GM21529 (cell line): Measurements from ENCODE around the gene TCAF2.
"Not testable (repeated sequence)": the region's sequence is repeated elsewhere in the genome, so short reads cannot be mapped to it uniquely, and the experiment has no call there.

ENCODE experiments used
- ATAC-seq: cut with Tn5 transposase; IDR thresholded peaks from one replicate; pipeline ENCODE4 v1.9.1; 2021; ENCODE audit not compliant: unreplicated experiment

TCAF2 gene

GRCh38 chr7:143620646-143621045 lies at the start of gene TCAF2:
TSS of gene TCAF2 (plus strand) at chr7:143620974.
- peak; percentile 76 for ATAC-seq

GRCh38 chr7:143571501-143571900 lies 49.3 kb upstream of the TCAF2 start, which contains the start of gene CTAGE15:
TSS of gene CTAGE15 (plus strand) at chr7:143571801. CDS start at chr7:143571818, 17 bp downstream.
- not testable (repeated sequence) for ATAC-seq

GRCh38 chr7:143588183-143588582 lies 32.6 kb upstream of the TCAF2 start:
- not testable (repeated sequence) for ATAC-seq

GRCh38 chr7:143589897-143590296 lies 30.9 kb upstream of the TCAF2 start:
- ATAC-seq, result not testable (repeated sequence)

- not testable (repeated sequence) for ATAC-seq
These were observed 22.7 kb upstream of the TCAF2 start for GRCh38 chr7:143598086-143598485.

- ATAC-seq, result not testable (repeated sequence)
These were observed 17.2 kb upstream of the TCAF2 start for GRCh38 chr7:143603549-143603948.

GRCh38 chr7:143606088-143606487 lies 14.7 kb upstream of the TCAF2 start:
- ATAC-seq, result not testable (repeated sequence)

GRCh38 chr7:143615545-143615944 lies 5.2 kb upstream of the TCAF2 start:
- not testable (repeated sequence) for ATAC-seq

- not testable (repeated sequence) for ATAC-seq
These were observed 3.6 kb upstream of the TCAF2 start for GRCh38 chr7:143617204-143617603.

- peak; percentile 25 for ATAC-seq
These were observed 716 bp upstream of the TCAF2 start for GRCh38 chr7:143620058-143620457.

- peak; percentile 40 for ATAC-seq
These were observed 401 bp downstream of the TCAF2 start for GRCh38 chr7:143621175-143621574.

- ATAC-seq, result peak; percentile 23
These were observed 1.4 kb downstream of the TCAF2 start for GRCh38 chr7:143622130-143622529.

GRCh38 chr7:143630653-143631052 lies 9.9 kb downstream of the TCAF2 start:
- ATAC-seq, result not testable (repeated sequence)

GRCh38 chr7:143632506-143632905 lies 11.7 kb downstream of the TCAF2 start:
- ATAC-seq, result not testable (repeated sequence)

GRCh38 chr7:143633013-143633618 lies 12.3 kb downstream of the TCAF2 start:
- not testable (repeated sequence) for ATAC-seq

- ATAC-seq, result not testable (repeated sequence)
These were observed 14.8 kb downstream of the TCAF2 start for GRCh38 chr7:143635364-143636240.

GRCh38 chr7:143639372-143639771 lies 18.6 kb downstream of the TCAF2 start:
- peak; percentile 79 for ATAC-seq

- ATAC-seq, result not testable (repeated sequence)
These were observed 19.9 kb downstream of the TCAF2 start for GRCh38 chr7:143640528-143641189.

GRCh38 chr7:143646598-143646997 lies 25.8 kb downstream of the TCAF2 start:
- ATAC-seq, result not testable (repeated sequence)

- not testable (repeated sequence) for ATAC-seq
These were observed 29.1 kb downstream of the TCAF2 start for GRCh38 chr7:143649902-143650301.

- not testable (repeated sequence) for ATAC-seq
These were observed 29.7 kb downstream of the TCAF2 start for GRCh38 chr7:143650447-143650846.
